HG03025 (cell line): Measurements from ENCODE around the gene CXCR3.

Source experiments
- ATAC-seq: cut with Tn5 transposase; IDR thresholded peaks from one replicate; pipeline ENCODE4 v1.9.1; 2021; ENCODE audit warnings: mild to moderate bottlenecking, moderate library complexity; ENCODE audit not compliant: unreplicated experiment, low FRiP score

Gene CXCR3

DNA sequence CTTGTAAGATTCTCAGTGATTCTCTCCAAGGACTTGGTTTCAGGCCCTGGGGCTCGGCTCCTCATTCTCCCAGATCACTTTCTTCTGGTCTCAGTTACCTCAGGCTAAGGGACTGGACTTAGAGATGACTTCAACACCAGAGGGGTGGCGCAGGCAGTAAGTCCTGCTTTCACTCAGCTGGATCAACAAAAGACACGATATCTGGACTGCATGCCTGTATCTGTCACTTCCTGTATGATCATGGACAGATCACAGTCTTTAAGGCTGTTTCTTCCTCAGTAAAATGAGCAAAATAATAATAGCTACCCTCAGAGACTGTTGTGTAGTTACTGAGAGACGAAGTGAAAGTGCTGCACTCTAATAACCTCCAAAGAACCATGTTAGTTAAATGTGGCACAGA is 19.5 kb upstream of the CXCR3 start:
- peak; percentile 60 for ATAC-seq

DNA sequence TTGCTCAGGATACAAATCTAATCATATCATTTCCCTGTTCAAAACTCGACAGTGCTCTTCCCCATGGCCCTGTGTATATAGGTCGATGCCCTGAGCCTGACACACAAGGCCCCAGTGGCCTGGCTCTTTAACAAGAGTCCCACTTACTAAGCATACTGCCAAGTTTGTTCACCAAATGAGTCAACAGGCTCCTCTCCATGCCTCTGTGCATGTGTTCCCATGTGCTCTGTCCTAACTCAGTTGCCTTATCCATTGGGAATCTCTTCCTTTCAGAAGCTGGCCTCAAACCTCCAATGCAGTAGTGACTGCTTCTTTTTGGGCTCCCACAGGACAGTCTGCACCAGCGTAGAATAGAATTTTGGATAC is 18.9 kb upstream of the CXCR3 start:
- no peak for ATAC-seq

DNA sequence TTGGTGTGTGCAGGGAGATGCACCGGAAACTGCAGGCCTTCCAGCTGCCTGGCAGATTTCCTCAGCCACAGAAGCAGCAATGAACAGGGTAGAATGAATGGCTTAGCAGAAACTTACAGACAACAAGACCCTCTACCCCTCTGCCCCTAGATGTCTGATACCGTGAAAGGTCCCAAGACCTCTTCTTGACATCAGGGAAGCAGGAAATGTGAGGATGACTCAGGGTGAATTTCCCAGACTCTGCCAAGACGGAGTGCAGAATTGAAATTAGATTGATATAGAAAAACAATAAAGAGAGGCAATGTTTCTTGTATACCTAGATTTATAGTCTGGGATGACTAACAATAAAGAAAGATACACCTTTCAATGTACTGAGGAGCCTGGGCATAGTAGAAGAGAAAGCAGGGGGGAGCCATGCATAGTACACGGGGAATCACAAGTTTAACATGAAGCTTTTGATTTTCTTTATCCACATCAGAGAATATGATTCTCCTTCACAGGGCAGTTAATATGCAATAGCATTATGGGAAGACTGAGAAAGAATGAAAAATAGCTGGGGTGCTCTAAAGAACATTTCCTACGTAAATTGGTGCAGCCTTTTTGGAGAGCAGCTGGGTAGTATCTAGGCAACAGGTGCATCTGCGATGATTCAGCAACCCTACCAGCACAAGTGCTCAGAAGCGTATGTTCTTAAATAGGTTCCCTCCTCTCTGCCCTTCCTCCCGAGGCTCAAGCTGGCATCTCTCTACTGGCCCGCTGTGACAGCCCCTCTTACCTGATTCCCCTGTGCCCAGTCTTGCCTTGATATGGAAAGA is 18.3 kb upstream of the CXCR3 start:
- ATAC-seq = no peak

DNA sequence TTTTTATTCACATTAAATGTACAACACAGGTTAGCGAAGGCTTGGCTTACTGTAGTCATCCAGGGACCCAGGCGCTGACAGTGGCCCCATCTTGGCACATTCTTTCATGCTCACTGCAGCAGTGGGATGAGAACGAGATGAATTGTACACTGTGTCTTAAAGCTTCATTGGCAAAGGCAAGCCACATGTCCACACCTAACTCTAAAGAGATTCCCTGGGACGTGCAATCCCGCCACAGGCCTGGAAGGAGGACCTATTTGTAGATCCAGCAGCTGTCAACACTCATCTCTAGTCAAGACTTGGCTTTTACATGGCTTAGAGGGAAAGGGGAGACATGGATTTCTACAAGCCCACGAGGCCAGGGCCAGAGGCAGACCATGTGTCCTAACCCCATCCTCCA is 16.1 kb upstream of the CXCR3 start:
- ATAC-seq = no peak

DNA sequence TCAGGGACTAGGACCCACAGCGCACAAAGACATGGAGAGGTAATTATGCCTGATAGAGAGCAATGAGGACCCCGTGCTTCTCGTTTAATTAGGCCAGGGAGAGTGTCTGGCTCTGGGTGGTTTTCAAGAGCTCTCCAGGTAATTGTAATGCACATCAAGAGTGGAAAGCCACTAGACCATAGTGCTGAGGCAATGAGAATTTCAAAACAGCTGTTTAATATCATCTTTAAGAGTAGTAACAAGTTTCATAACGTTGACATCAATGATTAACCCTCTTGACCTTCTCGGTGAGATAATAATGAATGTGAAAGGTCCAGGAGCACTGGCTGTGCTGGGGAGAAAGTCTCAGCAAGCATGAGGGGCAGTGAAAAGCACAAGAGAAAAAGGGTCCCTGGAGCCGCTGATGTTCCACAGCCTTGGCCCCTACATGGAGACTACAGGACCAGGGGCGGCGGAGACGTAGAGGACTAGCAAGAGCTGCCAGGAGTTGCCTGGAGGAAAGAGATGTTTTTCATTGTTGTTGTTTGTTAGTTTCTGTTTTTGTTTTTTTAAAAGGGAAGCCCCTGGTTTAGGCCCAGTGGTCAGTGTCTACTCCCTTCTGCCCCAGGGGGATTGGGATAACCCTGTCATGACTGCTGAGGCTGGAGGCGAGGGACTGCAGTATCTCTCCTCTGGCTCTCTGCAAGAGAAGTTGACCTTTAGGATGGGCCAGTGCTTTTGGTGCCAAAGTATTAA is 14.8 kb upstream of the CXCR3 start:
- no peak for ATAC-seq

DNA sequence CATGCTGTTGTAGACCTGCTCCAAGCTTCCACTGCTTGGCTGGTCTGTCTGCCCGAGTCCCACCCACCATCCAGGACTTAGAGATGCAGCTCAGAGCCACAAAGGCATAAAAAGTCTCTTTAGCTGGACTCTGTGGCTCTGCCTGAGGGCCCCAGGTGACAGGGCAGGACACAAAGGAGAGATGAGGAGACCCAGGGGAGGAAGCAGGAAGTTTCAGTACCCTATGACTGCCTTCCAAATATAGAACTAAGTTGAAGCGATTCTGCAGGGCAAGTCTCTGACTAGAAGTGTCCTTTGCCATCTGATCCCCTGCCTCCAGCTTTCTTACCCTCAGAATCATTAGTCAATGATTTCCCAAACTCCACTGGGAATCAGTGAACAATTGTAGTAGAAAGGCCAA is 11.2 kb upstream of the CXCR3 start:
- peak; percentile 55 for ATAC-seq

DNA sequence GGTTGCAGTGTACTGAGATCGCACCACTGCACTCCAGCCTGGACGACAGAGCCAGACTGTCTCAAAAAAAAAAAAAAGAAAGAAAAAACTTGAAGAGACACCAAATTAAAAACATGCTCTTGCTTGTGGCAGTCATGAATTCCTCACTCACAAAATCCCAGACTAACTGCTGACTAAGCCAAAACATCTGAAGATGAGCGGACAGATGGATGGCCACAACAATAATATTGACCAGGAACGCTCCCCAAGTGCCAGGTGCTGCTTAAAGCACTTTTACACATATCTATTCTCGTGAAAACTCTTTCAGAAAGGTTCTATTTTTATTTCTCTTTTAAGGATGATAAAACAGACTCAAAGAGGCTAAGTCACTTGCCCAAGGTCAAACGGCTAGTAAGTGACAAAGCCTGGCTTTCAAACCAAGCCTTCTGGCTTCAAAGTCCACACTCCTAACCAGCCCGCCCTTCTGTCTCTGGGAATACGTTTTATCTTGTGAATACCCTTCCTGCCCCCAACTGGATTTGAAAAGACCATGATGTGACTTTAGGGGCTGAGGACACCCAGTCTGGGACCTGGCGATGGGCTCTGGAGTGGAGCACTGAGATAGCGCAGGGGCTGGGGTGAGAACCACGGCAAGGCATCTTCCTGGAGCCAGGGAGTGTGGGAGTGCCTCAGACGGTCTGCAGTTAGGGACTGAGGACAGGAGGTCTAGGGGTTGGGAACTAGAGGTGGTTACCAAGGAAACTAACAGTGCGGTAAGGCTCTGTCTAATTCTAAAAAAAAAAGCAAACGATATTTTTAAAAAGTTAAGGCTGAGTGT is 9.5 kb upstream of the CXCR3 start:
- no peak for ATAC-seq

DNA sequence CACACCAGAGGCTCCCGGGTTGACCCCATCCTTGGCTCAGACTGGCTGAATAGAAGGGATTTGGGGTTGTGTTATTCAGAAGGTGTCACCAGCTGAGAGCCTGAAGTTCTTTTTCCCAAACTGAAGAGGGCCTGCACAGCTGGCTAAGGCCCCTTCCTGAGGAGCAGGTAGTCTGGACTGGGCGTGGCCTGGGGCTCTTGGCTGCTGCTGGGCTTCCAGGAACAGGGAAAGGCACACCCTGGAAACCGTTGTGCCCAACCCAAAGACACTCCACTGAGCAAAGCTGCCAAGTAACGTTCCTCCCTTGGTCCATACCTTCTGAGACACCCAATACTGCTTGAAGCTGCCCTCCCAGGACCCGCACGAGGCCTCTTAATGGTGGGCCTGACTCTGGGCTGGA is 8.3 kb upstream of the CXCR3 start:
- ATAC-seq = no peak

DNA sequence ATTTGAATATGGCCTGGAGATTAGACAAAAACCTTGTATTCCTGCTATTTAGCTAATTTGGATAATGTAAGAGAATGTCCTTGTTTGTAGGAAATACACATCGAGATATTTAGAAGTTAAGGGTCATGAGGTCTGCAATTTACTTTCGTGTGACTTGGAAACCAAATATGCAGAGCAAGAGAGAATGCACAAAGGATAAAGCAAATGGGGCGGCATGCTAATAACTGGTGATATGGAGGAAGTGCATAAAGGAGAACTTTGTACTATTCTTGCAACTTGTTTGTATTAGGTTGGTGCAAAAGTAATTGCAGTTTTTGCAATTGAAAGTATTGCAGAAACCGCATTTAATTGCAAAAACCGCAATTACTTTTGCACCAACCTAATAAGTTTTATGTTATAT is 7.2 kb upstream of the CXCR3 start:
- ATAC-seq = no peak

DNA sequence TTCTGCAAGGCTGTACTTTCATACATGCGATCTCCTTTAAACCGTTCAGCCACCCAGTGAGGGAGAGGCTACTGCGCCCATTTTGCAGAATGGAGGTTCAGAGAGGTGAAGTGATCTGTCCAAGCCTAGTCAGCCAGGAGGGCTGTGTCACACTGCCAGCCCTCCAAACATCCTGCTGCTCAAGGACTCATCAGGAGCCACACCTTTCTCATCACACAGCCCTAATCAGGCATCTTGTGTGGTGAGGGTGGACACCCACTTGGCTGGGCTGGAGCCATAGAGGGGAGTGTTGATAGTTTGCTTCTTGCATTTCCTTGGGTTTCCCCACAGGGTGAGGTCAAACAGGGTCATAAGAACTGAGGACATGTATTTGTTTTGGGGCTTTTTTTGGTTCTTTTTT is 5.4 kb upstream of the CXCR3 start:
- no peak for ATAC-seq

DNA sequence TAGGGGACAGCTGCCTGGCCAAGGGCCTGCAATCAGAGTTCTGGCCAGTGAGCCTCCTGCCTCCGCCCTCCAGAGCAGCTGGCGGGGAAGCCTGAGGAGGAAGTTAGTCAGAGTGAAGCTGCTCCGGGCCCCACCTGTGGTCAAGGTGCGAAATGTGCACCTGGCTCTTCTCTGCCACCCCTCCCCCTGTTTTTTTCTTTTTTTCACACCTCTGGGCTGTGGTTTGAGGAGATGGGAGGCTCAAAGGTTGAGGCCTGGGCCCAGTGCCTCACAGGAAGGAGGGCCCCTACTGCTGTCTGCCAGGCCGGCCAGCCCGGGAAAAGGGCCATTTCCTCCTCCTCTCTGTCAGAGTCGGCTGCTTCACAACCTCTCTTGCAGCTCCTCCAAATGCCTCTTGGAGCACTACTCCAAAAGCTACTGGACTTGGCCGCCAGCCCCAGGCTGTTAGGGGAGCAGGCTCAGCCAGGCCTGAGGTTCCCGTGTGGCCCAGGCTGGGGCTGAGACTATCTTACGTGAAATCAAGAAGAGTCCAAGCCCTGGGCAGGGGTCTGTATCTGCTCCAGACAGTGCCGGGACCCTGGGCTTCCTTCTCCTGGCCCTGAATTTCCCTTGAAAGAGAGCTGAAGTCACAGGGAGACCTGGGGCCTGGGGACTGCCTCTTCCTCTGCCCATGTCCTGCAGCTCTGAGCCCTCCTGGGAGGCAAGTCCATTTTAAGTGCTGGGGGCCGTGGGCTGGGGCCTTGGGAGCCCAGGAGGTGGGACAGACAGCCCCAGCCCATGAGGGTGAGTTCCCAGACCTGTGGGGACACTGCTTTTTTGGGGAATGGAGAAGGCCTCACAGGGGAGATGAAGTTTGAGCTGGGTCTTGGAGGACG is 4.5 kb upstream of the CXCR3 start:
- ATAC-seq = no peak

DNA sequence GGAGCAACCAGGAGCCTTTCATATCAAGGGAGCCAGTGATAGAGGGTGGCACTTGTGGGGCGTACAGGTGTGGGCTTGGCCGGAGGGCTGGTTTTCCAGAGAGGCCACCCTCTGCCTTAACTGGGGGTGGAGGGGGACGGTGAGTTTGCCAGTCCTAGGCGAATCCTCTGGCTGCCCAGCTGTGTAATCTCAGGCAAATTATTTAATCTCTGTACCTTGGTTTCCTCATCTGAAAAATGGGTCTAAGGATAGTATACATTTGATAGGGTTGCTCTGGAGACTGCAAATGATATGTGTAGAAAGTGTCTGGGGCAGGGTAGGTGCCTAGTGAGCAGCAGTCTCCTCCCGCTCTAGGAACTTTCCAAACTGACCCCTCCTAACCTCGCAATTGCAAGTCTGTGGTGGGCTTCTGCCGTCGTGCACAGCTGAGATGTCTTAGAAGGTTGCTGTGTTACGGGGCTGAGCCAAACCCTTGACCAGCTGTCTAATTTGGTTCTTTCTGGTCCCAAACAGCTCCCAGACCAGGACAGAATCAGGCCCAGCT is 3.8 kb upstream of the CXCR3 start:
- ATAC-seq = no peak

DNA sequence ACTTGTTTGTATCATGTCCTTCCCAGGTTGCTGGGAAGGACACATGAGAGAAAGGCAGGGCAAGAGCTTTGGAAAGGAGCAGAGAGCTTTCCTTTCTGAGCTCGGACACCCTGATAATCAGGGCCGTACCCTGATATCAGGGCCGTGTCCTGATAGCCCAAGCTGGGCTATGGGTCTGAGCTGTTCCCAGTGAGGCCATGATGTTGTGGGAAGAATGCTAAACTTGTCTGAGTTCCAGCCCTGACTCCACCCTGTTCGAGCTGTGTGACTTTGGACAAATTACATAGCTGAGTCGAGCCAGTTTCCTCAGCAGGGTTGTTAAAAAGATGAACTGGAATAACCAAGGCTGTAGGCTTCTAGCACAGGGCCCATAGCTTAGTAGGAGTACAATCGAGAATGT is 3.3 kb upstream of the CXCR3 start:
- no peak for ATAC-seq

DNA sequence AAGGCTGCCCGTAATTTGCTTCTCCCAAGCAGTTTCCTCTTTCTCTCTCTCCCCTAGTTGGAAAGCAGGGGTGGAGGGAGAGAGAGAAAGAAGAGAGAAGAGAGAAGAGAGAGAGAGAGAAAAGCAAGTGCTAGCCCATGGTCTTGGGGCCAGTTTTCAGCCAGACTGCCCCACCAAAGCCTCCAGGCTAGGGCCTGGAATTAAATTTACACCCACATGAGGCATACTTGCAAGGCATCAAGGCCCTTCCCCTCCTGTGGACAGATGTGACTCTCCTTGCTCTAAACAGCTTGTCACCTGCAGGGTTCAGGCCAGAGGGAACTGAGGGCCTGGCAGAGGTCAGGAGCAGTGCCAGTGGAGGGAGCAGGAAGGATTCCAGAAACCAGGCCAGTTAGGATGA is 1.7 kb upstream of the CXCR3 start:
- no peak for ATAC-seq

DNA sequence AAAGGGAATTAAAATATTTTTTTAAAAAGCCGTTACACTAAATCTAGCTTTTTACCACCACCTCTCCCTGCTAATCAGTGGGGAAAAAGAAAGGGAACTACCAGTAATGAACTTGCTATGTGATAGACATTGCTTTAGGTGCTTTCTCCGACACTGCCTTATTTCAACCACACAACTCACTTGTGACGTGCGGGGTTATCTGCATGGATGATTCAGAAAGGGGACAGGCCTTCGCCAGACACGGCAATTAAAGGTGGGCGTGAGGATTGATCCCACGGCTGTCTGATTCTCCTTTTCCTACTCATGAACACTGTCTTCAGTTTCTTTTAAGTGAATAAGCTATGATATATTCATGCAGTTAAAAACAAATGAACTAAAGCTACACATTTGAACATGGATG is 882 bp upstream of the CXCR3 start:
- no peak for ATAC-seq

DNA sequence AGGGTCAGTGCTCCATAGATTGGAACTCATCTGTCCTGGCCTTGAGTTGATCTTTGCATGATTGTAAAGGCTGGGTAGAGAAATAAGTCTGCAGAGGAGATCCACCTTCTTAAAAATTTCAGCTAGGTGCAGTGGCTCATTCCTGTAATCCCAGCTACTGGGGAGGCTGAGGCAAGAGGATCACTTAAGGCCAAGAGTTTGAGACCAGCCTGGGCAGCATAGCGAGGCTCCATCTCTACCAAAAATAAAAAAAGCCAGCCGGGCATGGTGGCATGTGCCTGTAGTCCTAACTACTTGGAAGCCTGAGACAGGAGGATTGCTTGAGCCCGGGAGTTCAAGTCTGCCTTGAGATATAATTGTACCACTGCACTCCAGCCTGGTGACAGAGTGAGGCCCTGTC is 476 bp upstream of the CXCR3 start:
- ATAC-seq = no peak

DNA sequence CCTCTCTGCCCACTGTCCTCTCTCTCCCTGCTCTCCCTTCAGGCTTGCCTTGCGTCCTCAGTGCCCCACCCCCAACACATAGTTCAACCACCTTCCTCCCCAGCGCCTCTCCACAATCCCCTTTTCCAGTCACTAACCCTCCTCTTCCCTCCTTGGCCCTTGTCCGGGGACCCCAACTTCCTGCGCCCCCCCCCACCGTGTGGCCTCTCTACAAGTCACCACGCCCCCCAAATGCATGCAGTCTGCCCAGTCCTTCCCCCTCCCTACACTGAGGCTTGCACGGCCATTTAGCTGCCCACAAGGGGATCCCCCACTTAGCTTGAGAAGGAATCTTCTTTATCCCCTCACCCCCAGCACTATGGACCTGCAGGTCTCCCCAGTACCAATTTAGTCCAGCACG is 569 bp downstream of the CXCR3 start:
- no peak for ATAC-seq

DNA sequence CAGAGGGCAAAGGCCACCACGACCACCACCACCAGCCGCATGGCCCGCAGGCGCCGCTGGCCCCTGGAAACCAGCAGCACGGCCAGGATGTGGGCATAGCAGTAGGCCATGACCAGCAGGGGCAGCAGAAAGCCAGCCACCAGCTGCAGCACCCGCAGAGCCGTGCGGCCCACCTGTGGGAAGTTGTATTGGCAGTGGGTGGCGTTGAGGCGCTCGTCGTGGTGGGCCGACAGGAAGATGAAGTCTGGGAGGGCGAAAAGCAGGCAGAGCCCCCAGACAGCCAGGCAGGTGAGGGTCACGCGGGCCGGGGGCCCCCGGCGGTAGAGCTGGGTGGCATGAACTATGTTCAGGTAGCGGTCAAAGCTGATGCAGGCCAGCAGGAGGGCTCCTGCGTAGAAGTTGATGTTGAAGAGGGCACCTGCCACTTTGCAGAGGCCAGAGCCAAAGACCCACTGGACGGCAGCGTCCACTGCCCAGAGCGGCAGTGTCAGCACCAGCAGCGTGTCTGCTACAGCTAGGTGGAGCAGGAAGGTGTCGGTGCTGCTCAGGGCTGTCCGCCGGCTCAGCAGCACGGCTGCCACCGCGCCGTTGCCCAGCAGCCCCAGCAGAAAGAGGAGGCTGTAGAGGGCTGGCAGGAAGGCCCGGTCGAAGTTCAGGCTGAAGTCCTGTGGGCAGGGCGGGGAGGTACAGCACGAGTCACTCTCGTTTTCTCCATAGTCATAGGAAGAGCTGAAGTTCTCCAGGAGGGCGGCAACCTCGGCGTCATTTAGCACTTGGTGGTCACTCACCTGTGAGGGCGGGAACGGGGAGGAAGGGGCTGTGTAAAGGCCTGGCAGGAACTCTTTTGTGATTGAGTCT is 1.4 kb downstream of the CXCR3 start:
- no peak for ATAC-seq

DNA sequence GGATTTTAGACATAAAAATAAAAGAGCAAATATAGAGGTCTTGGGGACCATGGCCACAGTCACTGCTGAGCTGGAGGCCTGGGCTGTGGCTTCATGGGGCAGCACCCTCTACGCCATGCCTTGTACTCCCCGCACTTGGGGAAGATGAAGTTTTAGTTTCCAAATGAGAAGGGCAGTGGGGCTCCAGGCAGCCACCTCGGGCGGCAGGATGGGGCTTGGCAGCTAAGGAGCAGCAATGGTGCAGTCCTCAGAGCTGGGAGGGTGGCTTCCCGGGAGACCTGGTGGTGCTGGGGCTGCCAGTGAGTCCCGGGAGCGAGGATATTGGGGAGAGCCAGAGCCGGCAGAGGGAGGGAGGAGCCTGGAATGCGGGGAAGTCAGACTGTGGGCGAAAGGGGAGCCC is 2.4 kb downstream of the CXCR3 start:
- no peak for ATAC-seq
